ENCODE results near the gene MAP2K7. TPM values are rescaled to one million over a fixed set of nuclear protein-coding genes. Genes with fewer than 3 reads are reported as not detected.

MAP2K7 gene
- total RNA-seq, 1 experiment from 2014 or later = 39.4 TPM

- TF ChIP-seq ARID4B (CRISPR knock-in tag; IDR thresholded peaks at IDR 0.05; ENCODE audit: borderline replicate concordance) (no peak), NR3C1 (CRISPR knock-in tag; conservative IDR thresholded peaks at IDR 0.05; ENCODE audit: low read depth) (0 out of 2 replicates have a peak, but pooled peaks have one; percentile 1)
Measured at GRCh38 chr19:7920519-7921301, 17.0 kb downstream of the MAP2K7 start (continued).

GRCh38 chr19:7921302-7921966 lies 17.8 kb downstream of the MAP2K7 start:
- H3K27ac Mint-ChIP-seq = 0 out of 2 replicates have a peak overlapping the region, but pooled peaks have one; percentile 71
- DNase-seq (ENCODE audit: low spot score) (no peak), ATAC-seq (no peak)
- H3K4me3 Mint-ChIP-seq = peak overlapping the region; percentile 72
- CTCF ChIA-PET = interaction anchor here (0.9 to 7.2 kb wide), 16 partner anchors 8 to 240 kb away, joined by 4 to 92 read pairs (median 16); partner anchors contain the start of genes LRRC8E, MAP2K7, TIMM44 and TRAPPC5
- no peaks in the 10 kb centered on the region for H3K36me3 Mint-ChIP-seq
- no peaks in the 10 kb centered on the region for H3K9me3 Mint-ChIP-seq
- POLR2A ChIA-PET = interaction anchor here (0.6 to 2.0 kb wide), 7 partner anchors 22 to 340 kb away, joined by 3 to 6 read pairs (median 4); partner anchors contain the start of genes CERS4 and TIMM44
- peaks cover 7% of the 10 kb centered on the region for H3K4me1 Mint-ChIP-seq
- H3K27me3 Mint-ChIP-seq (ENCODE audit: low read depth) = peaks cover 35% of the 10 kb centered on the region
- peak; percentile 45 for TF ChIP-seq PRDM15 (CRISPR knock-in tag; IDR thresholded peaks at IDR 0.05)
- no peak for TF ChIP-seq ATF1 (CRISPR knock-in tag; IDR thresholded peaks at IDR 0.05)

GRCh38 chr19:7921967-7922835 lies 18.5 kb downstream of the MAP2K7 start:
- Mint-ChIP-seq H3K9me3 (no peaks in the 10 kb centered on the region), H3K36me3 (no peaks in the 10 kb centered on the region), H3K4me1 (peaks cover 9% of the 10 kb centered on the region), H3K27ac (no peak overlapping the region), H3K27me3 (ENCODE audit: low read depth) (peaks cover 28% of the 10 kb centered on the region), H3K4me3 (no peak overlapping the region)
- no peak for ATAC-seq
- ChIA-PET CTCF (interaction anchor here (0.7 to 7.2 kb wide), 11 partner anchors 8 to 80 kb away, joined by 3 to 92 read pairs (median 14); partner anchors contain the start of genes LRRC8E, MAP2K7 and TIMM44), POLR2A (interaction anchor here (0.6 to 1.3 kb wide), 4 partner anchors 47 to 339 kb away, joined by 3 to 4 read pairs (median 4); no protein-coding TSS in a partner anchor)
- DNase-seq (ENCODE audit: low spot score) = no peak
- TF ChIP-seq FOXP1 (CRISPR knock-in tag; IDR thresholded peaks at IDR 0.05; ENCODE audit: borderline replicate concordance) = 0 out of 2 replicates have a peak, but pooled peaks have one; percentile 16
- TF ChIP-seq CTCF (IDR thresholded peaks at IDR 0.05) = no peak; the same call in 1 of the 2 replicates
